ENCODE data around the gene PTBP1. TPM values are rescaled to one million over a fixed set of nuclear protein-coding genes. Genes with fewer than 3 reads are reported as not detected.

Gene PTBP1
- polyA plus RNA-seq, 3 donors, result 62.4 to 117 (median 81.6) TPM

- no peaks in the 10 kb centered on the region for H3K9me3 ChIP-seq (replicated peaks in 1 of 2; ENCODE audit: control insufficient read depth in 1 of 2, insufficient read depth in 1 of 2, low read length in 2 of 2)
- peak within 1 kb of the TSS; percentile 44 to 87 (median 52) for H3K4me3 ChIP-seq (replicated peaks in 1 of 3; ENCODE audit: low read depth in 2 of 3, low read length in 3 of 3)
- peak within 1 kb of the TSS; percentile 98 for H3K4me2 ChIP-seq (replicated peaks; ENCODE audit: extremely low read depth, low read length, poor library complexity, severe bottlenecking)
- H3K4me1 ChIP-seq (ENCODE audit: control insufficient read depth in 1 of 2, insufficient read depth in 2 of 2, low read length in 2 of 2), result peaks cover 52 to 71% of the 10 kb centered on the region in 2 donors
- no peaks in the 10 kb centered on the region for H3K27me3 ChIP-seq (ENCODE audit: control insufficient read depth in 2 of 2, insufficient read depth in 2 of 2, low read length in 2 of 2)
- H3K36me3 ChIP-seq (replicated peaks in 1 of 2; ENCODE audit: control insufficient read depth in 1 of 2, insufficient read depth in 2 of 2, low read length in 2 of 2), result no peaks in the 10 kb centered on the region
- H3K27ac Mint-ChIP-seq, result peak within 1 kb of the TSS; percentile 82 to 94 (median 87)
- intact Hi-C loops (cut with micrococcal nuclease), result no loop called here
- H4K20me1 ChIP-seq (ENCODE audit: insufficient read depth, low read length), result peaks cover 30% of the 10 kb centered on the region
- H3K9me3 Mint-ChIP-seq, result peaks cover 0 to 2% (median 0%) of the 10 kb centered on the region in 7 donors
- peak within 1 kb of the TSS; percentile 54 for H3K9ac ChIP-seq (ENCODE audit: insufficient read depth, low read length, poor library complexity, severe bottlenecking)
- peak within 1 kb of the TSS; percentile 80 for H2AFZ ChIP-seq (ENCODE audit: insufficient read depth, low read depth, low read length, poor library complexity, severe bottlenecking)
- 0% methylated on average over 12 of the region's 24 CpGs for WGBS (ENCODE audit: insufficient coverage)
- peak within 1 kb of the TSS; percentile 77 to 82 for H3K4me3 Mint-ChIP-seq
- no peak for TF ChIP-seq CTCF (IDR thresholded peaks at IDR 0.05)
- H3K36me3 Mint-ChIP-seq, result no peaks in the 10 kb centered on the region
- DNase-seq, result peak; percentile 68 to 81 (median 80)
- H3K27ac ChIP-seq (ENCODE audit: low read depth in 1 of 2, low read length in 2 of 2), result peak within 1 kb of the TSS; percentile 45 to 81
- H3K27me3 Mint-ChIP-seq (ENCODE audit: low read depth in 3 of 3), result peaks cover 0 to 3% (median 0%) of the 10 kb centered on the region in 3 donors
- H3K4me1 Mint-ChIP-seq, result peaks cover 36% of the 10 kb centered on the region
- H3K79me2 ChIP-seq (ENCODE audit: insufficient read depth, low read length), result peaks cover 14% of the 10 kb centered on the region
Observed at GRCh38 chr19:858868-859843, 61.9 kb downstream of the PTBP1 start, which contains the start of gene CFD. TSS of gene CFD (plus strand) at chr19:859664. CDS start at chr19:859690, 26 bp downstream.

- peaks cover 49% of the 10 kb centered on the region for H4K20me1 ChIP-seq (ENCODE audit: insufficient read depth, low read length)
- peak overlapping the region; percentile 98 for H3K4me2 ChIP-seq (replicated peaks; ENCODE audit: extremely low read depth, low read length, poor library complexity, severe bottlenecking)
- H3K79me2 ChIP-seq (ENCODE audit: insufficient read depth, low read length), result peaks cover 11% of the 10 kb centered on the region
- Mint-ChIP-seq H3K27me3 (ENCODE audit: low read depth in 3 of 3) (peaks cover 0 to 5% (median 0%) of the 10 kb centered on the region in 3 donors), H3K27ac (no peak overlapping the region), H3K4me1 (peaks cover 36% of the 10 kb centered on the region), H3K36me3 (peaks cover 2 to 10% of the 10 kb centered on the region in 2 donors), H3K9me3 (peaks cover 0 to 2% (median 0%) of the 10 kb centered on the region in 7 donors), H3K4me3 (no peak overlapping the region)
- H3K9ac ChIP-seq (ENCODE audit: insufficient read depth, low read length, poor library complexity, severe bottlenecking), result peak overlapping the region; percentile 40
- no peaks in the 10 kb centered on the region for H3K36me3 ChIP-seq (replicated peaks in 1 of 2; ENCODE audit: control insufficient read depth in 1 of 2, insufficient read depth in 2 of 2, low read length in 2 of 2)
- H3K27ac ChIP-seq (ENCODE audit: low read depth in 1 of 2, low read length in 2 of 2), result no peak overlapping the region
- no peak overlapping the region for H2AFZ ChIP-seq (ENCODE audit: insufficient read depth, low read depth, low read length, poor library complexity, severe bottlenecking)
- no peak for DNase-seq
- peaks cover 53 to 73% of the 10 kb centered on the region in 2 donors for H3K4me1 ChIP-seq (ENCODE audit: control insufficient read depth in 1 of 2, insufficient read depth in 2 of 2, low read length in 2 of 2)
- intact Hi-C loops (cut with micrococcal nuclease), result loop anchor here (5.0 to 10.0 kb wide), 2 partner anchors 121 to 384 kb away; partner anchors contain the start of genes ATP5F1D (in 1 of the 2), MIDN (in 1 of the 2) and WDR18 (in 1 of the 2)
- WGBS (ENCODE audit: insufficient coverage), result 59% methylated on average over 20 of the region's 35 CpGs
- H3K4me3 ChIP-seq (replicated peaks in 1 of 3; ENCODE audit: low read depth in 2 of 3, low read length in 3 of 3), result peak overlapping the region; percentile 42 to 87 (median 44)
- peaks cover 0 to 4% of the 10 kb centered on the region in 2 donors for H3K27me3 ChIP-seq (ENCODE audit: control insufficient read depth in 2 of 2, insufficient read depth in 2 of 2, low read length in 2 of 2)
- no peaks in the 10 kb centered on the region for H3K9me3 ChIP-seq (replicated peaks in 1 of 2; ENCODE audit: control insufficient read depth in 1 of 2, insufficient read depth in 1 of 2, low read length in 2 of 2)
- no peak for TF ChIP-seq CTCF (IDR thresholded peaks at IDR 0.05)
Observed at GRCh38 chr19:861141-861755, 64.0 kb downstream of the PTBP1 start.
